HCT116 (cell line): ENCODE measurements around the gene PNMA5. TPM values are rescaled to one million over a fixed set of nuclear protein-coding genes. Genes with fewer than 3 reads are reported as not detected.

ENCODE experiments used
- ATAC-seq: fragments of 200-7000 bp; cut with Tn5 transposase; 2 replicates; pipeline ENCODE4 v1.9.1; 2020; ENCODE audit warnings: mild to moderate bottlenecking, moderate library complexity
- BruUV-seq: library from RNA; stranded (reverse); fragments of 400-500 nt; replicated peaks from 2 replicates; lab custom pipeline; 2021; lab: Mats Ljungman, UMichigan
- CTCF ChIA-PET: fragments of 300-600 bp; sonication (Branson Sonifier 250); formaldehyde crosslinking; loops from one replicate; lab custom pipeline; 2021; ENCODE audit warnings: antibody characterized with exemption; lab: Charles Lee
- POLR2A ChIA-PET: fragments of 300-600, 350-600 bp; sonication (Branson Sonifier 250); formaldehyde crosslinking; loops from one replicate; lab custom pipeline; 2021; ENCODE audit warnings: antibody characterized with exemption; lab: Charles Lee
- RAD21 ChIA-PET, 2 experiments: fragments of 300-600 bp; sonication (Branson Sonifier 250); formaldehyde crosslinking; loops; one replicate each; lab custom pipeline; 2023; ENCODE audit warnings: low total read pairs in 2 of 2; ENCODE audit not compliant: uncharacterized antibody in 2 of 2, unreplicated experiment in 2 of 2, low non-redundant PET in 1 of 2; lab: Charles Lee
- DNase-seq: peaks from one replicate; pipeline ENCODE4 v3.0.0-alpha.2; 2010; ENCODE audit warnings: low read depth, low spot score
- H2AFZ ChIP-seq: fragments of 200-600 bp; shearing (Covaris generic), sonication (generic); 2 replicates; pipeline ENCODE4 v1.6.1; 2017; ENCODE audit warnings: low read depth, mixed run types, mixed read lengths, antibody characterized with exemption, low read length; ENCODE audit not compliant: poor library complexity, severe bottlenecking
- H3K27ac ChIP-seq: 2 replicates; pipeline ENCODE4 v1.5.1; 2012; ENCODE audit warnings: low read depth, low read length
- H3K27me3 ChIP-seq: fragments of 200-600 bp; sonication (generic); 2 replicates; pipeline ENCODE4 v1.6.1; 2016; ENCODE audit warnings: mixed run types, low read length, mixed read lengths; ENCODE audit not compliant: insufficient read depth
- H3K36me3 ChIP-seq, 2 experiments: fragments of 200-500 bp in 1 of 2; fragments of 200-600 bp in 1 of 2; sonication (Bioruptor generic) in 1 of 2; sonication (generic) in 1 of 2; 2 replicates each; pipeline versions ENCODE4 v1.5.1 to v1.6.1; 2014 to 2016; ENCODE audit warnings: low read length in 2 of 2, inconsistent platforms in 1 of 2, mixed read lengths in 1 of 2, mixed run types in 1 of 2; ENCODE audit not compliant: insufficient read depth in 2 of 2, control insufficient read depth in 1 of 2
- H3K4me1 ChIP-seq, 2 experiments: fragments of 200-600 bp in 1 of 2; sonication (generic) in 1 of 2; 2 replicates each; pipeline versions ENCODE4 v1.5.1 to v1.6.1; 2012 to 2017; ENCODE audit warnings: low read length in 2 of 2, inconsistent platforms in 1 of 2, mild to moderate bottlenecking in 1 of 2, mixed read lengths in 1 of 2, mixed run types in 1 of 2, moderate library complexity in 1 of 2; ENCODE audit not compliant: insufficient read depth in 2 of 2, control insufficient read depth in 1 of 2
- H3K4me2 ChIP-seq: fragments of 200-600 bp; sonication (generic); 2 replicates; pipeline ENCODE4 v1.6.1; 2017; ENCODE audit warnings: mixed run types, low read length, mixed read lengths
- H3K4me3 ChIP-seq, 2 experiments: fragments of 200-600 bp in 1 of 2; sonication (generic) in 1 of 2; replicated peaks in 1 of 2; 2 replicates each; pipeline ENCODE4 v1.5.1; 2011 to 2016; ENCODE audit warnings: low read length in 2 of 2, control low read depth in 1 of 2, low read depth in 1 of 2, mild to moderate bottlenecking in 1 of 2, mixed read lengths in 1 of 2, mixed run types in 1 of 2
- H3K79me2 ChIP-seq: fragments of 200-600 bp; sonication (generic); 2 replicates; pipeline ENCODE4 v1.6.1; 2017; ENCODE audit warnings: mild to moderate bottlenecking, mixed run types, low read length, moderate library complexity, mixed read lengths; ENCODE audit not compliant: insufficient read depth
- H3K9ac ChIP-seq: fragments of 200-600 bp; sonication (generic); 2 replicates; pipeline ENCODE4 v1.6.1; 2016; ENCODE audit warnings: low read length, mixed read lengths
- H3K9me2 ChIP-seq: fragments of 200-600 bp; sonication (generic), shearing (Covaris generic); 2 replicates; pipeline ENCODE4 v1.6.1; 2017; ENCODE audit warnings: mixed run types, mild to moderate bottlenecking, moderate library complexity; ENCODE audit not compliant: insufficient read depth
- H3K9me3 ChIP-seq, 2 experiments: fragments of 200-500 bp in 1 of 2; fragments of 200-600 bp in 1 of 2; sonication (Bioruptor generic) in 1 of 2; sonication (generic) in 1 of 2; 2 replicates each; pipeline ENCODE4 v1.6.1; 2014 to 2017; ENCODE audit warnings: low read length in 2 of 2, mixed read lengths in 2 of 2, inconsistent platforms in 1 of 2, low read depth in 1 of 2, mild to moderate bottlenecking in 1 of 2, mixed run types in 1 of 2, moderate library complexity in 1 of 2; ENCODE audit not compliant: control insufficient read depth in 1 of 2, insufficient read depth in 1 of 2
- H4K20me1 ChIP-seq: fragments of 200-600 bp; sonication (generic), shearing (Covaris generic); 2 replicates; pipeline ENCODE4 v1.6.1; 2017; ENCODE audit warnings: mixed run types, mild to moderate bottlenecking, moderate library complexity; ENCODE audit not compliant: insufficient read depth
- CBX3 ChIP-seq: IDR thresholded peaks from 2 replicates; pipeline ENCODE4 v1.6.1; 2012; ENCODE audit warnings: low read depth
- EGR1 ChIP-seq: IDR thresholded peaks from 2 replicates; pipeline ENCODE4 v1.6.1; 2012; ENCODE audit warnings: low read depth
- FOSL1 ChIP-seq: IDR thresholded peaks from 2 replicates; pipeline ENCODE4 v1.6.1; 2012; ENCODE audit warnings: low read depth
- POLR2AphosphoS5 ChIP-seq: IDR thresholded peaks from 2 replicates; pipeline ENCODE4 v1.6.1; 2011; ENCODE audit warnings: mild to moderate bottlenecking, low read depth, low read length, moderate library complexity
- RAD21 ChIP-seq: IDR thresholded peaks from 2 replicates; pipeline ENCODE4 v1.6.1; 2012; ENCODE audit warnings: low read depth, mild to moderate bottlenecking
- TCF7L2 ChIP-seq: IDR thresholded peaks from 2 replicates; pipeline ENCODE4 v1.7.0; 2011; ENCODE audit warnings: borderline replicate concordance, inconsistent platforms; ENCODE audit not compliant: insufficient read depth, insufficient read length; ENCODE audit errors: extremely low read depth
- YY1 ChIP-seq: IDR thresholded peaks from 2 replicates; pipeline ENCODE4 v1.6.1; 2011; ENCODE audit warnings: low read length, low read depth, moderate library complexity, mild to moderate bottlenecking; ENCODE audit not compliant: insufficient replicate concordance; ENCODE audit errors: extremely low read depth
- ZFX ChIP-seq: fragments of 450-650 bp; IDR thresholded peaks from 2 replicates; pipeline ENCODE4 v1.6.1; 2017
- intact Hi-C: fragments of 100-400 bp; cut with micrococcal nuclease; formaldehyde crosslinking; loops from 2 replicates; pipeline ENCODE4 v1.10.0; 2022
- total RNA-seq: library from RNA; stranded (reverse); gene quantifications from one replicate; pipeline ENCODE4 v1.2.1, GENCODE V29; 2021; ENCODE audit not compliant: unreplicated experiment
- TF ChIP-seq, protein P1 (sequence below): IDR thresholded peaks from 2 replicates; pipeline ENCODE4 v1.6.1; 2011; ENCODE audit warnings: mild to moderate bottlenecking, low read length, moderate library complexity; ENCODE audit not compliant: insufficient replicate concordance; ENCODE audit errors: extremely low read depth
- TF ChIP-seq, protein P2 (sequence below), 3 experiments: fragments of 200-600 bp in 1 of 3; sonication (generic) in 1 of 3; IDR thresholded peaks in 2 of 3; conservative IDR thresholded peaks in 1 of 3; 2 replicates each; pipeline ENCODE4 v1.5.1; 2012 to 2017; ENCODE audit warnings: low read depth in 2 of 3, low read length in 2 of 3, antibody characterized with exemption in 1 of 3, borderline replicate concordance in 1 of 3, control low read depth in 1 of 3, mild to moderate bottlenecking in 1 of 3, mixed read lengths in 1 of 3, mixed run types in 1 of 3, moderate library complexity in 1 of 3; ENCODE audit not compliant: insufficient read depth in 1 of 3

Gene PNMA5
- total RNA-seq, 1 experiment from 2014 or later = not detected

DNA sequence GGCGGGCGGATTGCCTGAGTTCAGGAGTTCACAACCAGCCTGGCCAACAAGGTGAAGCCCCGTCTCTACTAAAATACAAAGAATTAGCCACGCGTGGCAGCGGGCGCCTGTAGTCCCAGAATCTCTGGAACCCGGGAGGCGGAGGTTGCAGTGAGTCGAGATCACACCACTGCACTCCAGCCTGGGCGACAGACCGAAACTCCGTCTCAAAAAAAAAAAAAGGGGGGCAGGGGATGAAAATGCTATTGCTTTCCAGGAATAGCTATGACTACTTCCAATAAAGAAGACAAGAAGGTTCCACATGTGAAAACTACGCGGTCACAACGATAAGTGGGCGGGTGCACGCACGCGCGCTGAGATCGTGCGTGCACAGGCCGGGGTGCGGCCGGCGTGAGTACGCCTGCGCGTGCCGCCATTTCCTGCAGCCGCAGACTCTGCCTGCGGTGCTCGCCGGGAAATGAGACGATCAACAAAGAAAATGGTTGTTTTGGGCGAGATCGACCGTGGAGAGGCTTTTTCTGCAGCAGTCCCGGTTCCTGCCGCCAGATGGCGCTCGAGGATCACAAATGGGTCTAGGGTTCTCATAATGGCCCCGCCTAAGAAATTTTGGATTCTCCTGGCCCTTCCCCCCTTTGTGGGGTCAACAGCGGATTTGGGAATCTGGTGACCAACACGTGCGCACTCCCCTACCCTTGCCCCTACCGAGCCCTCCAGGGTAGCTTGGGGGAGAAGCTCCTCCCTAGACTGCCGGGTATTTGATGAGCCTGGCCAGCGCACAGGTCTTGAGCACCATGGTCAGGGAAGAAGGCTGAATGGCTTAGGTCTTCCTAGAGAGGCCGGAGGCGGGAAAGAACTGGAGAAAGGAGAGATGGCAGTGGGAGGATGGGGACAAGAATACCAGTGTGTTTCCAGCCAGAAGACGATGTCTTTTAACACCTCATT lies 35.1 kb downstream of the PNMA5 start:
- no TSS peak for BruUV-seq
- peak overlapping the region; percentile 49 for H3K9ac ChIP-seq
- H3K79me2 ChIP-seq = no peaks in the 10 kb centered on the region
- H2AFZ ChIP-seq = no peak overlapping the region
- intact Hi-C loops = loop anchor here (10.0 kb wide), 1 partner anchor 706 kb away; no protein-coding TSS in a partner anchor
- no peaks in the 10 kb centered on the region for H4K20me1 ChIP-seq
- H3K36me3 ChIP-seq = no peaks in the 10 kb centered on the region; a peak in 1 of 4 replicates
- no peaks in the 10 kb centered on the region for H3K27me3 ChIP-seq
- CTCF ChIA-PET = interaction anchor here (0.8 kb wide), 1 partner anchor 17 kb away, joined by 3 read pairs; no protein-coding TSS in a partner anchor
- H3K9me3 ChIP-seq = no peaks in the 10 kb centered on the region
- peak overlapping the region; percentile 24 to 33 for H3K4me3 ChIP-seq
- H3K4me2 ChIP-seq = peak overlapping the region; percentile 60
- ATAC-seq = peak; percentile 97
- peak; percentile 98 for TF ChIP-seq YY1
- peak; percentile 59; the same call in 1 of the 2 replicates for TF ChIP-seq CBX3
- TF ChIP-seq, protein P1, sequence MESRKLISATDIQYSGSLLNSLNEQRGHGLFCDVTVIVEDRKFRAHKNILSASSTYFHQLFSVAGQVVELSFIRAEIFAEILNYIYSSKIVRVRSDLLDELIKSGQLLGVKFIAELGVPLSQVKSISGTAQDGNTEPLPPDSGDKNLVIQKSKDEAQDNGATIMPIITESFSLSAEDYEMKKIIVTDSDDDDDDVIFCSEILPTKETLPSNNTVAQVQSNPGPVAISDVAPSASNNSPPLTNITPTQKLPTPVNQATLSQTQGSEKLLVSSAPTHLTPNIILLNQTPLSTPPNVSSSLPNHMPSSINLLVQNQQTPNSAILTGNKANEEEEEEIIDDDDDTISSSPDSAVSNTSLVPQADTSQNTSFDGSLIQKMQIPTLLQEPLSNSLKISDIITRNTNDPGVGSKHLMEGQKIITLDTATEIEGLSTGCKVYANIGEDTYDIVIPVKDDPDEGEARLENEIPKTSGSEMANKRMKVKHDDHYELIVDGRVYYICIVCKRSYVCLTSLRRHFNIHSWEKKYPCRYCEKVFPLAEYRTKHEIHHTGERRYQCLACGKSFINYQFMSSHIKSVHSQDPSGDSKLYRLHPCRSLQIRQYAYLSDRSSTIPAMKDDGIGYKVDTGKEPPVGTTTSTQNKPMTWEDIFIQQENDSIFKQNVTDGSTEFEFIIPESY = no peak
- TF ChIP-seq EGR1 = peak; percentile 62; the same call in 1 of the 2 replicates
- TF ChIP-seq, protein P2, sequence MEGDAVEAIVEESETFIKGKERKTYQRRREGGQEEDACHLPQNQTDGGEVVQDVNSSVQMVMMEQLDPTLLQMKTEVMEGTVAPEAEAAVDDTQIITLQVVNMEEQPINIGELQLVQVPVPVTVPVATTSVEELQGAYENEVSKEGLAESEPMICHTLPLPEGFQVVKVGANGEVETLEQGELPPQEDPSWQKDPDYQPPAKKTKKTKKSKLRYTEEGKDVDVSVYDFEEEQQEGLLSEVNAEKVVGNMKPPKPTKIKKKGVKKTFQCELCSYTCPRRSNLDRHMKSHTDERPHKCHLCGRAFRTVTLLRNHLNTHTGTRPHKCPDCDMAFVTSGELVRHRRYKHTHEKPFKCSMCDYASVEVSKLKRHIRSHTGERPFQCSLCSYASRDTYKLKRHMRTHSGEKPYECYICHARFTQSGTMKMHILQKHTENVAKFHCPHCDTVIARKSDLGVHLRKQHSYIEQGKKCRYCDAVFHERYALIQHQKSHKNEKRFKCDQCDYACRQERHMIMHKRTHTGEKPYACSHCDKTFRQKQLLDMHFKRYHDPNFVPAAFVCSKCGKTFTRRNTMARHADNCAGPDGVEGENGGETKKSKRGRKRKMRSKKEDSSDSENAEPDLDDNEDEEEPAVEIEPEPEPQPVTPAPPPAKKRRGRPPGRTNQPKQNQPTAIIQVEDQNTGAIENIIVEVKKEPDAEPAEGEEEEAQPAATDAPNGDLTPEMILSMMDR (IDR thresholded peaks at IDR 0.05 in 2 of 3, conservative IDR thresholded peaks at IDR 0.05 in 1 of 3; ENCODE audit: borderline replicate concordance in 1 of 3, insufficient read depth in 1 of 3, low read depth in 2 of 3, low read length in 2 of 3) = peak; percentile 63 to 68 (median 64)
- no peak for TF ChIP-seq FOSL1
- TF ChIP-seq TCF7L2 = no peak
- TF ChIP-seq ZFX = no peak
- peak; percentile 60 for TF ChIP-seq POLR2AphosphoS5
- TF ChIP-seq RAD21 = peak; percentile 89
- TF ChIP-seq, all 23 proteins: peak for 6
- peak; percentile 68 for DNase-seq
- Histone ChIP-seq H3K27ac (peak overlapping the region; percentile 55; the same call in 1 of the 2 replicates), H3K9me2 (no peaks in the 10 kb centered on the region), H3K4me1 (peaks cover 2 to 8% of the 10 kb centered on the region in 2 experiments; a peak in 3 of 4 replicates)
- RAD21 ChIA-PET = interaction anchor here in 1 of 2 experiments (0.6 kb wide), 1 partner anchor 1459 kb away, joined by 3 read pairs; no protein-coding TSS in a partner anchor
- POLR2A ChIA-PET = no interaction called here
